ENCODE data around the gene MGAT4D.
A peak's percentile ranks its signal among the peaks of the same experiment; 100 is the strongest.
"Not testable (repeated sequence)": the region's sequence is repeated elsewhere in the genome, so short reads cannot be mapped to it uniquely, and the experiment has no call there.

Gene MGAT4D

GRCh38 chr4:140427919-140428471 is 70.1 kb downstream of the MGAT4D start:
- DNase-seq, result no peak

GRCh38 chr4:140427106-140427918 is 70.8 kb downstream of the MGAT4D start, which contains the start of gene CLGN:
Gene CLGN (minus strand): TSS chr4:140427648. CDS start chr4:140413078, 14,570 bp downstream.
- DNase-seq, result peak; percentile 60

- peak; percentile 7 for DNase-seq
Measured at GRCh38 chr4:140426610-140427105, 71.4 kb downstream of the MGAT4D start.

GRCh38 chr4:140423106-140423505 is 75.0 kb downstream of the MGAT4D start:
- DNase-seq, result no peak

- not testable (repeated sequence) for DNase-seq
Measured at GRCh38 chr4:140413130-140413969, 84.7 kb downstream of the MGAT4D start.

- DNase-seq, result no peak
Measured at GRCh38 chr4:140408974-140409373, 89.1 kb downstream of the MGAT4D start.

GRCh38 chr4:140406292-140406691 is 91.8 kb downstream of the MGAT4D start:
- DNase-seq, result no peak

GRCh38 chr4:140400111-140400510 is 98.0 kb downstream of the MGAT4D start:
- DNase-seq, result no peak

GRCh38 chr4:140395668-140396067 is 102.4 kb downstream of the MGAT4D start:
- no peak for DNase-seq

Data from activated naive CD4-positive, alpha-beta T cell treated with anti-CD3 and anti-CD28 coated beads, Interleukin-2, amount 50 U/mL, for 16 hours (primary cell).